ENCODE data around the gene SPPL2B.
A peak's percentile ranks its signal among the peaks of the same experiment; 100 is the strongest.
"Not testable (repeated sequence)": the region's sequence is repeated elsewhere in the genome, so short reads cannot be mapped to it uniquely, and the experiment has no call there.

Gene SPPL2B

DNA sequence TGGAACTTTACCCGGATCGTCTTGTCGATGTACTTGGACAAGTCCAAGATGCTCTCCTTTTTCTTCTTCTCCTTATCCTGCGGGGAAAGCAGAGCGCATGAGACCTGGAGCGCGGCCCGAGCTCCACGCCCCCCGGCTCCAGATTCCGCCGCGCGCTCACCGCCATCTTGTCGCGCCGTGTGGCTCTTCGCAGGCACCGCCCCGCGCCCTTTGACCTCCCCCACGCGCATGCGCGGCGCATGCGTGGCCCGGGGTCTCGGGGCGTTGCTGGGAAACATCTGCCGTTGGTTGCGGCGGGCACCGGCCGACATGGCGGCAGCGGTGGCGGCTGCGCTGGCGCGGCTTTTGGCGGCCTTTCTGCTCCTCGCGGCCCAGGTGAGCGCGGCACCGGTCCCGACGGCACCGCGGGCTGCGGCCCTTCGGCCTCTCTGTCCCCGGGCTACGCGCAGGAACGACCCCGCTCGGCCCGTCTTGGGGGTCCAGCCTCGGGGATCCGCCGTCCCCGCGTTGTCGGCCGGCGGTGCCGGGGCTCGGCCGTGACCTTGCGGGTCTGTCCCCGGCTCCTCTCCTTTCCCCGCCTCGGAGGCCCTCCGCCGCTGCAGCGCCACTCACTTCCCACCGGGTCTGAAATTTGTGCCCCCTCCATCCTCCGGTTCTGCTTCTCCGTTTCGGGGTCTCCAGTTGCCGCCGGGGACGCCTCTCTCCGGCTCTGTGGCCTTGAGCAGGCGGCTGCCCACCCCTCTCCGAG is at the start of gene SPPL2B, which contains the start of gene LSM7:
TSS of gene SPPL2B (plus strand) at position 284 of the 748 bp plus-strand sequence. CDS start at position 310, 26 bp downstream.
TSS of gene LSM7 (minus strand) at position 186 of the 748 bp plus-strand sequence. CDS start at position 166, 20 bp downstream.
- DNase-seq (ENCODE audit: low read depth in 1 of 2, low spot score in 1 of 2) = peak; percentile 85 to 87

DNA sequence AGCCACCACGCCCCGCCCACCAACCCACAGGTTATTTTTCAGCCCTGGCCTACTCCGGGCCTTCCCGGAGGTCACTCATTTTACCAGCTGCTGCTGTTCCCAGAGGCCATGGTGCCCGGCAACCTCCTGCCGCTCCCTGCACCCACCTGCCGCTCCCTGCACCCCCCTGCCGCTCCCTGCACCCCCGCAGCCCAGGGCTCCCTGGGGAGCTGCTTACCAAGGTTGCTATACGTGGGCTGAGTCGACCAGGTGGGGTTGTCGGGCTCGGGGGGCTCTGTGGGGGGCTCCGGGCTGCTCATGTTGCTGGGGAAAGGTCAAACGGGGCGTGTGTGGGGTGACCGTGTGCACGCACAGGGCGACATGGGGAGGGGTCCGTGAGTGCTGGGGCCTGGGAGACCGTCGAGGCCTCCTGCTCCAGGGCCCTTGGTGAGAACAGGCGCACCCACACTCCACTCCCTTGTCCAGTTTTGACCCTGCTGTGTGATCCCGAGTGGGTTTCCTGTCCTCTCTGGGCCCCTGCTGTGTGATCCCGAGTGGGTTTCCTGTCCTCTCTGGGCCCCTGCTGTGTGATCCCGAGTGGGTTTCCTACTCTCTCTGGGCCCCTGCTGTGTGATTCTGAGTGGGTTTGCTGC is 47.7 kb upstream of the SPPL2B start:
- DNase-seq (ENCODE audit: low read depth in 1 of 2, low spot score in 1 of 2) = no peak

DNA sequence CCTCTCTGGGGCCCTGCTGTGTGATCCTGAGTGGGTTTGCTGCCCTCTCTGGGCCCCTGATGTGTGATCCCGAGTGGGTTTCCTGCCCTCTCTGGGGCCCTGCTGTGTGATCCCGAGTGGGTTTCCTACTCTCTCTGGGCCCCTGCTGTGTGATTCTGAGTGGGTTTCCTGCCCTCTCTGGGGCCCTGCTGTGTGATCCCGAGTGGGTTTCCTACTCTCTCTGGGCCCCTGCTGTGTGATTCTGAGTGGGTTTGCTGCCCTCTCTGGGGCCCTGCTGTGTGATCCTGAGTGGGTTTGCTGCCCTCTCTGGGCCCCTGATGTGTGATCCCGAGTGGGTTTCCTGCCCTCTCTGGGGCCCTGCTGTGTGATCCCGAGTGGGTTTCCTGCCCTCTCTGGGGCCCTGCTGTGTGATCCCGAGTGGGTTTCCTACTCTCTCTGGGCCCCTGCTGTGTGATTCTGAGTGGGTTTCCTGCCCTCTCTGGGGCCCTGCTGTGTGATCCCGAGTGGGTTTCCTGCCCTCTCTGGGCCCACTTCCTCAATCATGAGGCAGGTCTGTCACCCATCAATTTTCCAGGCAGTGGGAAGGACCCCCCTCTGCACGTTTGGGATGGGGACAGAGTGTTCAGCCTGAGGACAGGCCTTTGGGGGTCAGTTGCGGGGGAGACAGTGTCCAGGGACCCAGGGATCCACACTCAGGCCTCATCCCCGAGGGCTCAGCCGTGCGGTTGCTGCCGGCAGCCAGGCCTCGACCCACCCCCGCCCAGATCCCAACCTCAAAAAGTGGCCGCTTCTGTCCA is 47.0 kb upstream of the SPPL2B start:
- DNase-seq (ENCODE audit: low read depth in 1 of 2, low spot score in 1 of 2) = not testable (repeated sequence)

DNA sequence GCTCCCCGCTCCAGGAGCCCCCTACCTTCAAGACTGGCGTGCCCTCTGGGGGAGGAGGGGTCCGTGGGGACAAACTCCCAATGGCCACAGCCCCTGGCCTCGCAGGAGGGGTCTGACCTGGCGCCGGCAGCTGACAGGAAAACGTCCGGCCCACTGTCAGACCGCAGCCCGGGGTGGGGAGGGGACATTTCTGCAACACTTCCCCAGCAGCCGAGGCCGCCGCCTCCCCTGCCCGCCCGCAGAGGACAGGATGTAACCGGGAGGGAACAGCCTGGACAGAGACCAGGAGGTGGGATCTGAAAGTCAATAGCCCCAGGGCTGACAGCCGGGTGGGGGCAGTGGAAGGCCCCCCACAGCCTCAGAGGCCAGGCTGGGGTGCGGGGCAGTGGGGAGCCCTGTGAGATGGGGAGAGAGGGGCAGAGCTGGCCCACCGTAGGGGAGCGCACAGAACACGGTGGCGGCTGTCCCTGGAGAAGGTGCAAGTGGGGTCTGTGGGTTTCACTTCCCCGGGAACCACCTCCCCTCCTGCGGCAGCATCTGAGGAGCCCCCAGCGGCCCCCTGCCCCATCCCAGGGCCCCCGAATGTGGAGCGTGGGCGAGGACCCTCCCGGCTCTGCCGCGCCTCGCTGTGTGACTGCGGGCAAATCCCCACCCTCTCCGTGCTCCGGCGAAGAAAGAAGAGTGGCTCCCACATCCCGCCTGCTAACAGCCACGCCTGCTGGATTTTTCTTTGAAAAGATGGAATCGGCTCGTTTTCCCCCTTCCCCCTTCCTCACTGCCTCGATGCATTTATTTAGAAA is 46.2 kb upstream of the SPPL2B start, which contains the start of gene PEAK3:
TSS of gene PEAK3 (minus strand) at position 114 of the 800 bp plus-strand sequence. CDS start 1,244 bp downstream, outside the sequence.
- DNase-seq (ENCODE audit: low read depth in 1 of 2, low spot score in 1 of 2) = no peak

DNA sequence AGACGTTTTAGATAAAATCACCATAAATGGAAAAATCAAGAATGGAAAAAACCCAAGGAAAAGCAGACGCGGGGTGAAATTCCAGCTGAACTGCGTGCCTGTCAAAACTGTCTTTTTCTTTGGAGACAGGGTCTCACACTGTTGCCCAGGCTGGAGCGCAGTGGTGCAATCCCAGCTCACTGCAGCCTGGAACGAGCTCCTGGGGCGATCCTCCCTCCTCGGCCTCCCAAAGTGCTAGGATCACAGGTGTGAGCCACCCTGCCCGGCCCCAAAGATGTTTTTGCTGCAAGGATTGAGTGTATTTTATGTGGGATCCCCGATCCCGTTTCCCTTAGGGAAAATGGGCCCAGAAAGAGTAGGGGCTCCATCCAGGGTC is 45.6 kb upstream of the SPPL2B start:
- DNase-seq (ENCODE audit: low read depth in 1 of 2, low spot score in 1 of 2) = no peak

GRCh38 chr19:2283835-2284507 is 44.5 kb upstream of the SPPL2B start:
- no peak for DNase-seq (ENCODE audit: low read depth in 1 of 2, low spot score in 1 of 2)

- DNase-seq (ENCODE audit: low read depth in 1 of 2, low spot score in 1 of 2) = no peak
Measured at GRCh38 chr19:2286402-2287140, 41.9 kb upstream of the SPPL2B start.

DNA sequence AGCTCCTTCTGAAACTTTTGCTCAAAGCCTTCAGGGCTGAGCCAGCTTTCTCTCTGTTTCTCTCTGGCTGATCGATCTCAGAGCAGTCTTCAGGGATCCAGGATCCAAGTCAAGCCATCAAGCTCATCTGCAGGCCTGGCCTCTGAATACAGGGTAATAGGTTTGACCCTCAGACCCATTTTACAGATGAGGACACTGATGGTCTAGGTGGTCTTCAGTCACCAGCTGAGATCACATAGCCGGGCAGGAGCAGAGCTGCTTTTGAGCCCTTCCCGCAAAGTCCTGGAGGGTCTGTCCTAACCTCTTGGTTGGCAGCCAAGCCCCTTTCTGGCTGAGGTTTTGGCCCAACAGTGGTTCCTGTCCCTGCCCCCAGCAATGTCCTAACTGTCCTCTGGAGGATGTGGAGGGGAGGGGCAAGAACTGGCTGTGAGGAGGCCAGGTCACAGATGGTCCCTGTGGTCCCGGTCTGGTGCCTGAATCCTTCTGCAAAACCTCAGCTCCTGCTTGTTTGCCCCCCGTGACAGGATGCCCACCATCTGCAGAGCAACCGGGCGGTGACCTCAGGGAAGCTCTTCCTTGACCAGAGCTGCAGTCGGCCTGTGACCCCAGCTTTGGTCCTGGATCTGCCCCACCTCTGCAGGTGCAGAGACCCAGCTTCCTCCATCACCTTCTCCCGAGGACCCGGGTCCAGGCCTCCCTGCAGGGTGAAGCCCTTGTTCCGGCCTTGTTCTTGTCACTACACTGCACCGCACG is 40.7 kb upstream of the SPPL2B start:
- DNase-seq (ENCODE audit: low read depth in 1 of 2, low spot score in 1 of 2) = no peak

- no peak for DNase-seq (ENCODE audit: low read depth in 1 of 2, low spot score in 1 of 2)
Measured at GRCh38 chr19:2288338-2288817, 40.1 kb upstream of the SPPL2B start.

DNA sequence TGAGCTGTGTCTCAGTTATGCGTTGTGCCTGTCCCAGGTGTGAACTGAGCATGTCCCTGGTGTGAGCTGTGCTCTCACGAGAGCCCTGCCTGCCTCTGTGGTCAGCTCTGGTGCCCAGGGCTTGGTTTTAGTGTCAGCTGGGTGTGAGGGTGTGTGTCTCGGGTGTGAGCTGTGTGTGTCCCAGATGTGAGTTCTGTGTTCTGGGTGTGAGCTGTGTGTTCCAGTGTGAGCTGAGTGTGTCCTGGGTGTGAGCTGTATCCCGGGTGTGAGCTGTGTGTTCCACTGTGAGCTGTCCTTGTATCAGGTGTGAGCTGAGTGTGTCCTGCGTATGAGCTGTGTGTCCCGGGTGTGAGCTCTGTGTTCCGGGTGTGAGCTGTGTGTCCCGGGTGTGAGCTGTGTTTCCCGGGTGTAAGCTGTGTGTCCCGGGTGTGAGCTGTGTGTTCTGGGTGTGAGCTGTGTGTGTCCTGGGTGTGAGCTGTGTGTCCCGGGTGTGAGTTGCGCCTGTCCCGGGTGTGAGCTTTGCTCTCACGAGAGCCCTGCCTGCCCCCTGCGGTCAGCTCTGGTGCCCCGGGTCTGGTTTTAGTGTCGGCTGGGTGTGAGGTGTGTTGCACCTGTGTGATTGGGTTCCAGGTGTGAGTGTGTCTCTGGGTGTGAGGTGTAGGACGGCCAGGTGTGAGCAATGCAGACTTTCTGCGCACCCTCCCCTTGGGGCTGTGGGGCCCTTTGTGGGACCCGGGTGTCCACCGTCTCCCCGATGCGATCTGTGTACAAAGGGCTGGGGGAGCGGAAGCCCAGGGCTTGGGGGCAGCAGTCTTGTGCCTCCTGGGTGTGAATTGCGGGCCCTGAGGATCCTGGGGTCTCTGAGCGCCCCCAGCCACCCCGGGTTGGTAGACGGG is 39.4 kb upstream of the SPPL2B start:
- DNase-seq (ENCODE audit: low read depth in 1 of 2, low spot score in 1 of 2) = no peak

- DNase-seq (ENCODE audit: low read depth in 1 of 2, low spot score in 1 of 2) = no peak
Measured at GRCh38 chr19:2289714-2290435, 38.6 kb upstream of the SPPL2B start.

GRCh38 chr19:2290441-2291184 is 37.9 kb upstream of the SPPL2B start:
- DNase-seq (ENCODE audit: low read depth in 1 of 2, low spot score in 1 of 2) = no peak

- DNase-seq (ENCODE audit: low read depth in 1 of 2, low spot score in 1 of 2) = no peak
Measured at GRCh38 chr19:2291185-2291751, 37.2 kb upstream of the SPPL2B start.

DNA sequence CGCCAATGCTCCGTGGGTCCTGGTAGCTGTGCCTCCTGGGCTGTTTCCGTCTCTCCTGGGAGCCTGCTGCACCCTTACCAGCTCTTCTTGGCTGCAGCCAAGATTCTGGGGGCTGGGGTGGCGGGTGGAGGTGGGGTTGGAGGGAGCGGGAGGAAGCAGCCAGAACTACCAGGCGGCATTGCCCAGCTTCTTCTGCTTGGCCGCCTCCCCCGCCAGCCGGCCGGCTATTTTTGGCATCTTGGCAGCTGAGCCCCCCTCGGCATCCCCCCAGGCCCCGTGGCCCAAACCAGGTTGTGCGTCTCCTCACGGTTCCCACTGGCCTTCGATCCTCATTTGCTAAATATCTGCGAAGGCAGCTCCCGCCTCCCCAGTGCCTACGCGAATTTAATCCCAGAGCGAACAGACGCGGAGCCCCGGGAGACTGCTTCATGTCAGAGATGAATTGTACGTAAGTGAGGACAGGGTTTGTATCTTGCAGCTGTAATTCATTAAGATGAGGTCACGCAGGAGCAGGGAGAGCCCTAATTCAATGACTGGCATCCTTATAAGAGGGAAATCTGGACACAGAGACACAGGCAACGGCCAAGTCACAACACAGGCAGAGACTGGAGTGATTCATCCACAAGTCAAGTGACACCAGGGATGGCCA is 33.7 kb upstream of the SPPL2B start:
- DNase-seq (ENCODE audit: low read depth in 1 of 2, low spot score in 1 of 2) = no peak

DNA sequence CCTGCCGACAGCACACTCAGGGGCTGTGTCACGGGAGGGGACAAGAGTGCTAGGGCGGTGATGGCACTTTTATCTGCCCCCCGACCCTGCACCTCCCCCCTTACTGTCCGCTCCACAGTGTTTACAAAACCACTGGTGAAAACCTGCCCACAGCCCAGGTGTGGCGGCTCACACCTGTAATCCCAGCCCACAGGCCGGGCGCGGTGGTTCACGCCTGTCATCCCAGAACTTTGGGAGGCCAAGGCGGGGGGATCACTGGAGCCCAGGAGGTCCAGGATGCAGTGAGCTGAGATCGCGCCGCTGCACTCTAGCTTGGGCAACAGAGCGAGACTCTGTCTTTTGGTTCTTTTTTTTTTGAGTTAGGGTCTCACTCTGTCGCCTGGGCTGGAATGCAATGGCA is 32.3 kb upstream of the SPPL2B start:
- no peak for DNase-seq (ENCODE audit: low read depth in 1 of 2, low spot score in 1 of 2)

GRCh38 chr19:2300533-2300932 is 28.0 kb upstream of the SPPL2B start:
- no peak for DNase-seq (ENCODE audit: low read depth in 1 of 2, low spot score in 1 of 2)
